ENCODE data around the gene LRRC7. TPM values are rescaled to one million over a fixed set of nuclear protein-coding genes. Genes with fewer than 3 reads are reported as not detected.

LRRC7 gene
- total RNA-seq, 1 experiment from 2014 or later, result not detected

- no TSS peak for BruUV-seq (replicated peaks)
- POLR2A ChIA-PET (ENCODE audit: low non-redundant PET), result no interaction called here
Measured at GRCh38 chr1:69776555-69776954, 208.8 kb downstream of the LRRC7 start.

GRCh38 chr1:69777423-69777822 lies 209.7 kb downstream of the LRRC7 start:
- POLR2A ChIA-PET (ENCODE audit: low non-redundant PET), result no interaction called here
- CTCF ChIA-PET, result no interaction called here

More at GRCh38 chr1:69776555-69776954, 208.8 kb downstream of the LRRC7 start:
- intact Hi-C loops (cut with micrococcal nuclease; ENCODE audit: unreplicated experiment), result no loop called here
- H3K27me3 ChIP-seq (replicated peaks; ENCODE audit: insufficient read depth, low read depth, low read length, poor library complexity), result no peaks in the 10 kb centered on the region
- DNase-seq (ENCODE audit: low spot score), result no peak
- H3K4me3 ChIP-seq (ENCODE audit: low read depth, low read length, poor library complexity, severe bottlenecking), result no peak overlapping the region
- CTCF ChIA-PET, result no interaction called here
- no peaks in the 10 kb centered on the region for H3K36me3 ChIP-seq (ENCODE audit: insufficient read depth, low read length, poor library complexity, severe bottlenecking)
- no peaks in the 10 kb centered on the region for H3K9me3 ChIP-seq (ENCODE audit: low read depth, low read length, poor library complexity, severe bottlenecking)
- peaks cover 11% of the 10 kb centered on the region for H3K4me1 ChIP-seq (ENCODE audit: insufficient read depth, low read length, poor library complexity, severe bottlenecking)
- no peak for TF ChIP-seq EZH2 (IDR thresholded peaks at IDR 0.05; ENCODE audit: borderline replicate concordance, low read depth, low read length, poor library complexity, severe bottlenecking)
- no peak for TF ChIP-seq CTCF (conservative IDR thresholded peaks at IDR 0.05; ENCODE audit: low read depth, low read length)
- no peak overlapping the region for H3K27ac ChIP-seq (ENCODE audit: low read depth, low read length, poor library complexity, severe bottlenecking)

GRCh38 chr1:69777971-69778370 lies 210.2 kb downstream of the LRRC7 start:
- Histone ChIP-seq H3K4me1 (ENCODE audit: insufficient read depth, low read length, poor library complexity, severe bottlenecking) (peaks cover 11% of the 10 kb centered on the region), H3K27ac (ENCODE audit: low read depth, low read length, poor library complexity, severe bottlenecking) (no peak overlapping the region), H3K9me3 (ENCODE audit: low read depth, low read length, poor library complexity, severe bottlenecking) (no peaks in the 10 kb centered on the region), H3K4me3 (ENCODE audit: low read depth, low read length, poor library complexity, severe bottlenecking) (no peak overlapping the region), H3K36me3 (ENCODE audit: insufficient read depth, low read length, poor library complexity, severe bottlenecking) (no peaks in the 10 kb centered on the region), H3K27me3 (replicated peaks; ENCODE audit: insufficient read depth, low read depth, low read length, poor library complexity) (no peaks in the 10 kb centered on the region)
- no TSS peak for BruUV-seq (replicated peaks)
- no peak for TF ChIP-seq EZH2 (IDR thresholded peaks at IDR 0.05; ENCODE audit: borderline replicate concordance, low read depth, low read length, poor library complexity, severe bottlenecking)
- TF ChIP-seq CTCF (conservative IDR thresholded peaks at IDR 0.05; ENCODE audit: low read depth, low read length), result no peak
- no peak for DNase-seq (ENCODE audit: low spot score)
- CTCF ChIA-PET, result no interaction called here
- POLR2A ChIA-PET (ENCODE audit: low non-redundant PET), result no interaction called here
- intact Hi-C loops (cut with micrococcal nuclease; ENCODE audit: unreplicated experiment), result no loop called here

More at GRCh38 chr1:69777423-69777822, 209.7 kb downstream of the LRRC7 start:
- Histone ChIP-seq H3K27ac (ENCODE audit: low read depth, low read length, poor library complexity, severe bottlenecking) (no peak overlapping the region), H3K4me3 (ENCODE audit: low read depth, low read length, poor library complexity, severe bottlenecking) (no peak overlapping the region), H3K36me3 (ENCODE audit: insufficient read depth, low read length, poor library complexity, severe bottlenecking) (no peaks in the 10 kb centered on the region), H3K4me1 (ENCODE audit: insufficient read depth, low read length, poor library complexity, severe bottlenecking) (peaks cover 11% of the 10 kb centered on the region), H3K9me3 (ENCODE audit: low read depth, low read length, poor library complexity, severe bottlenecking) (no peaks in the 10 kb centered on the region), H3K27me3 (replicated peaks; ENCODE audit: insufficient read depth, low read depth, low read length, poor library complexity) (no peaks in the 10 kb centered on the region)
- intact Hi-C loops (cut with micrococcal nuclease; ENCODE audit: unreplicated experiment), result no loop called here
- no peak for TF ChIP-seq CTCF (conservative IDR thresholded peaks at IDR 0.05; ENCODE audit: low read depth, low read length)
- no peak for TF ChIP-seq EZH2 (IDR thresholded peaks at IDR 0.05; ENCODE audit: borderline replicate concordance, low read depth, low read length, poor library complexity, severe bottlenecking)
- BruUV-seq (replicated peaks), result no TSS peak
- DNase-seq (ENCODE audit: low spot score), result no peak
